K562 (cell line): ENCODE measurements around the gene PNMA8A. TPM values are rescaled to one million over a fixed set of nuclear protein-coding genes. Genes with fewer than 3 reads are reported as not detected.

ENCODE experiments used
- ATAC-seq: fragments of 200-7000 bp; cut with Tn5 transposase; 3 replicates; pipeline ENCODE4 v1.9.1; 2020; ENCODE audit warnings: moderate library complexity
- BruUV-seq: library from RNA; stranded (reverse); fragments of 400-500 nt; replicated peaks from 2 replicates; lab custom pipeline; 2021; lab: Mats Ljungman, UMichigan
- CTCF ChIA-PET: fragments of 300-600 bp; formaldehyde crosslinking; extraction: SDS; loops from one replicate; lab custom pipeline; 2021; ENCODE audit warnings: low intra/inter-chr PET ratio; lab: Yijun Ruan, JAX
- POLR2A ChIA-PET: fragments of 300-600, 350-650 bp; sonication (Branson Sonifier 250); formaldehyde crosslinking; extraction: SDS; loops from one replicate; lab custom pipeline; 2021; ENCODE audit warnings: antibody characterized with exemption, inconsistent platforms; lab: Yijun Ruan, JAX
- DNase-seq, 4 experiments: peaks; one replicate each; pipeline versions ENCODE4 v3.0.0 to v3.0.0-alpha.2; 2011 to 2018; ENCODE audit warnings: low spot score in 3 of 4, mixed read lengths in 3 of 4; ENCODE audit errors: extremely low read depth in 1 of 4
- FAIRE-seq: peaks from 2 replicates; lab custom pipeline; 2011; peaks lifted over from hg19 to GRCh38; lab: Jason Lieb, UNC
- H2AFZ ChIP-seq: 2 replicates; pipeline ENCODE4 v1.6.0; 2011; ENCODE audit warnings: low read depth, low read length, control low read depth, inconsistent platforms
- H3K27ac ChIP-seq: fragments of 200-600 bp; 3 replicates; pipeline ENCODE4 v1.8.0; 2011; ENCODE audit warnings: low read depth, mild to moderate bottlenecking, control low read depth, inconsistent platforms, low read length, moderate library complexity, mixed read lengths; ENCODE audit errors: extremely low read depth
- H3K27me3 ChIP-seq, 2 experiments: fragments of 300-600 bp in 1 of 2; 2 replicates in 1 of 2; 3 replicates in 1 of 2; pipeline versions ENCODE4 v1.6.0 to v1.8.0; 2011; ENCODE audit warnings: inconsistent platforms in 2 of 2, low read length in 2 of 2, mild to moderate bottlenecking in 1 of 2, mixed read lengths in 1 of 2, moderate library complexity in 1 of 2; ENCODE audit not compliant: control insufficient read depth in 2 of 2, insufficient read depth in 2 of 2
- H3K36me3 ChIP-seq: fragments of 300-600 bp; 3 replicates; pipeline ENCODE4 v1.8.0; 2011; ENCODE audit warnings: mild to moderate bottlenecking, low read length, inconsistent platforms; ENCODE audit not compliant: control insufficient read depth, insufficient read depth
- H3K4me1 ChIP-seq, 2 experiments: fragments of 200-600 bp in 1 of 2; replicated peaks in 1 of 2; 2 replicates in 1 of 2; 3 replicates in 1 of 2; pipeline versions ENCODE4 v1.5.1 to v1.8.0; 2011; ENCODE audit warnings: inconsistent platforms in 2 of 2, low read length in 2 of 2, mild to moderate bottlenecking in 1 of 2, mixed read lengths in 1 of 2, moderate library complexity in 1 of 2; ENCODE audit not compliant: control insufficient read depth in 2 of 2, insufficient read depth in 2 of 2
- H3K4me2 ChIP-seq: 2 replicates; pipeline ENCODE4 v1.6.1; 2011; ENCODE audit warnings: low read length, control low read depth, inconsistent platforms, mixed read lengths; ENCODE audit not compliant: insufficient read depth
- H3K4me3 ChIP-seq: fragments of 200-600 bp; sonication (generic), shearing (Covaris generic); 2 replicates; pipeline ENCODE4 v1.5.1; 2016; ENCODE audit warnings: control low read depth, inconsistent platforms
- H3K79me2 ChIP-seq: fragments of 200-600 bp; 3 replicates; pipeline ENCODE4 v1.8.0; 2011; ENCODE audit warnings: low read length, inconsistent platforms; ENCODE audit not compliant: control insufficient read depth, insufficient read depth
- H3K9ac ChIP-seq, 2 experiments: 2 replicates each; pipeline versions ENCODE4 v1.6.0 to v1.6.1; 2011; ENCODE audit warnings: low read depth in 2 of 2, low read length in 2 of 2, control low read depth in 1 of 2, inconsistent platforms in 1 of 2, mild to moderate bottlenecking in 1 of 2, mixed read lengths in 1 of 2; ENCODE audit not compliant: insufficient read depth in 1 of 2
- H3K9me1 ChIP-seq: one replicate; pipeline ENCODE4 v1.6.0; 2011; ENCODE audit warnings: inconsistent platforms, mild to moderate bottlenecking, low read length, moderate library complexity; ENCODE audit not compliant: control insufficient read depth, insufficient read depth
- H3K9me3 ChIP-seq: replicated peaks from 2 replicates; pipeline ENCODE4 v1.5.1; 2011; ENCODE audit warnings: low read depth, low read length, inconsistent platforms; ENCODE audit not compliant: control insufficient read depth, insufficient read depth
- H4K20me1 ChIP-seq: replicated peaks from 2 replicates; pipeline ENCODE4 v1.6.1; 2011; ENCODE audit warnings: low read length, inconsistent platforms, mixed read lengths; ENCODE audit not compliant: control insufficient read depth, insufficient read depth
- AFF1 ChIP-seq, 2 experiments: fragments of 450-650 bp; IDR thresholded peaks; 2 replicates each; pipeline ENCODE4 v1.6.1; 2018; ENCODE audit warnings: mild to moderate bottlenecking in 2 of 2, low read depth in 1 of 2; ENCODE audit not compliant: partially characterized antibody in 2 of 2
- GABPB1 ChIP-seq: sonication (generic); formaldehyde crosslinking; IDR thresholded peaks from 2 replicates; pipeline ENCODE4 v1.8.0; 2022; ENCODE audit warnings: mild to moderate bottlenecking, missing genetic modification reagents
- MGA ChIP-seq: fragments of 450-650 bp; IDR thresholded peaks from 2 replicates; pipeline ENCODE4 v1.6.1; 2016; ENCODE audit warnings: mild to moderate bottlenecking, moderate library complexity
- NFYB ChIP-seq: IDR thresholded peaks from 2 replicates; pipeline ENCODE4 v1.6.1; 2011; ENCODE audit warnings: mild to moderate bottlenecking, moderate library complexity; ENCODE audit not compliant: insufficient read length; ENCODE audit errors: extremely low read depth
- NR2C1 ChIP-seq, 2 experiments: fragments of 450-650 bp; IDR thresholded peaks; 2 replicates each; pipeline ENCODE4 v1.6.1; 2017; ENCODE audit warnings: mild to moderate bottlenecking in 2 of 2, antibody characterized with exemption in 1 of 2, inconsistent platforms in 1 of 2, missing compliant biosample characterization in 1 of 2, missing genetic modification characterization in 1 of 2
- WGBS: fragments of 100-300 bp; shearing (Covaris generic); methylation state at CpG from one replicate; pipeline ENCODE4 v1.1.6; 2016; ENCODE audit warnings: low coverage, mixed read lengths; ENCODE audit not compliant: insufficient coverage; ENCODE audit errors: missing lambda C conversion rate; 5-methylcytosine and 5-hydroxymethylcytosine counted together
- in situ Hi-C: fragments of 300-500 bp; cut with MboI; formaldehyde crosslinking; loops from 4 replicates; pipeline ENCODE4 v1.15.0; 2018; ENCODE audit warnings: inconsistent platforms, mixed read lengths
- intact Hi-C: fragments of 100-400 bp; cut with micrococcal nuclease; formaldehyde crosslinking; loops from 2 replicates; pipeline ENCODE4 v1.14.2; 2022
- polyA plus RNA-seq, 8 experiments: library from polyadenylated mRNA; depleted of rRNA in 4 of 8; stranded (reverse) in 5 of 8; unstranded in 3 of 8; fragments of >200 nt; fragmentation: Nextera tagmentation in 2 of 8; fragmentation: Illumina TruSeq in 1 of 8; extraction: Ambion mirVana in 2 of 8; extraction: Trizol in 1 of 8; gene quantifications; 2 replicates each; pipeline versions ENCODE4 v1.2.1 to v1.2.3, GENCODE V29; 2011 to 2014; ENCODE audit warnings: inconsistent platforms in 1 of 8, missing spikeins in 1 of 8
- total RNA-seq, 7 experiments: library from RNA; depleted of rRNA in 6 of 7; stranded (reverse); fragments of >200 nt in 6 of 7; fragmentation: Illumina TruSeq in 2 of 7; extraction: Trizol in 2 of 7; gene quantifications; 2 replicates each; pipeline versions ENCODE4 v1.2.1 to v1.2.3, GENCODE V29; 2011 to 2021; ENCODE audit warnings: low replicate concordance in 1 of 7

Gene PNMA8A
- total and polyA plus RNA-seq, 9 of the 15 experiments (the other 6 are each of a cell fraction or from before 2014, with no cell fraction given), result 6.6 to 23.8 (median 14.9) TPM

DNA sequence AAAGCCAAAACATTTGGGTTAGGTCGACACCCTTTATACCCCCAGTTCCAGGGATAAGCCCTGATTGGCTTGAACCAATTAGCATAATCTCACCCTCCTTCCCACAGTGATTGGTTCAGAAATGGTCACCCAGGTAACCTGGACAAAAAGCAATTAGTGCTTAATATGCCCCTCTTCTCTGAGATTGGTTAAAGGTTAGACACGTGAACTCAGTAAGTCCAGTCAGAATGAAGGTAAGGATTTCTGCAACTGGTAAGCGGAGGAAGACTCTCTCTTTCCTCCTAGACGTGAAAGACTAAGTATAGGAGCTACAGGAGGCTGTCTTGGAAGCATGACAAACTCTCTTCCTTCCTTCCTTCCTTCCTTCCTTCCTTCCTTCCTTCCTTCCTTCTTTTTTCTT lies 41.4 kb downstream of the PNMA8A start:
- no peaks in the 10 kb centered on the region for H3K9me1 ChIP-seq
- intact Hi-C loops (no loop called here), in situ Hi-C loops (no loop called here)
- no TSS peak for BruUV-seq
- peaks cover 36 to 48% of the 10 kb centered on the region in 2 experiments for H3K27me3 ChIP-seq
- FAIRE-seq (peak; percentile 46), DNase-seq (no peak), ATAC-seq (no peak)
- no peak overlapping the region for H3K27ac ChIP-seq
- no peak overlapping the region for H3K4me2 ChIP-seq
- H2AFZ ChIP-seq, result no peak overlapping the region
- H4K20me1 ChIP-seq, result no peaks in the 10 kb centered on the region; the same call in 1 of the 2 replicates
- H3K4me3 ChIP-seq, result no peak overlapping the region
- H3K9me3 ChIP-seq, result no peaks in the 10 kb centered on the region
- peaks cover 2 to 19% of the 10 kb centered on the region in 2 experiments; a peak in 2 of 5 replicates for H3K4me1 ChIP-seq
- WGBS, result 7% methylated on average over 4 of the region's 4 CpGs
- CTCF ChIA-PET, result interaction anchor here (0.7 kb wide), 1 partner anchor 24 kb away, joined by 3 read pairs; no protein-coding TSS in a partner anchor
- no peaks in the 10 kb centered on the region for H3K79me2 ChIP-seq
- no peak overlapping the region for H3K9ac ChIP-seq
- no peaks in the 10 kb centered on the region for H3K36me3 ChIP-seq
- POLR2A ChIA-PET, result no interaction called here
- TF ChIP-seq NR2C1 (IDR thresholded peaks at IDR 0.05), result no peak
- no peak for TF ChIP-seq NR2C1 (tag; IDR thresholded peaks at IDR 0.05)
- TF ChIP-seq AFF1 (IDR thresholded peaks at IDR 0.05; ENCODE audit: low read depth in 1 of 2, partially characterized antibody in 2 of 2), result no peak
- no peak for TF ChIP-seq MGA
- peak; percentile 34 for TF ChIP-seq NFYB
- TF ChIP-seq GABPB1 (CRISPR knock-in tag), result no peak
